Activated CD4-positive, CD25-positive, alpha-beta regulatory T cell treated with anti-CD3 and anti-CD28 coated beads, Interleukin-2, amount 50 U/mL, for 72 hours (primary cell): ENCODE results near the gene TMEM260.
"Not testable (repeated sequence)": the region's sequence is repeated elsewhere in the genome, so short reads cannot be mapped to it uniquely, and the experiment has no call there.

Experiments
- DNase-seq: peaks from one replicate; pipeline ENCODE4 v3.0.0; 2021

The TMEM260 gene

DNA sequence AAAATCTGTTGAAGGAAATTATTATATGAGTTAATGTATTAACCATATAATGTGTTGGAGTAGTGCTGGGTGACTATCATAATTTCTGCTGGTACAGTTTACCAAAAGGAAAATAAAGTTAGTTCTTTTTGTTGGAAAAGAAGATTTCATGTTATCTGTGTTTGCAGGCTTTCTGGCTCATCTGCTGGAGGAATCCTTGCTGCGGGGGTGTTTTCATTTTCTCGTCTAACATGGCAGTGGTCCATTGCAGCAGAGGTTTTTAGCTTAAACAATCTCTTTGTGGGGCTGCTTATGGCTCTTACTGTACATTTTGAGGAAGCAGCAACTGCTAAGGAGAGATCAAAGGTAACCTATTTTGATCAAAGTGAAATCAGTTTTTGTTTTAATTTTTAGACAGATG lies 24.1 kb downstream of the TMEM260 start:
- no peak for DNase-seq

DNA sequence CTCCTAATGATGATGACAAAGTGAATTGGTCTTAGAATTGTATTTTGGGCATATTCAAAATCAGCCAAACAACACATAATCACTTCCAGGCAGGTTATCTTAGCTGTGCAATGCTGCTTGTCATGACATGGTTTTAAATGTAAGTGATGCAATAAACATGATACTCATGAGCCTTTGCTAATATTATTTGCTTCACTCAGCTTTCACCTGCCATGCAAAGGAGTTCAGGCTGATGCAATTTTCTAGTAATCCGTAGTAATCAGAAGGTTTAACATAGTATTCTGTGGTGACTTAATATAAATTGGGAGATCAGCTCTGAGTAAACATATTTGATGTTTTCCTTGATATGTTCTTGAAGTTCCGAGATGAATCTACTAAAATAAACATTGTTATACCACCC lies 29.1 kb downstream of the TMEM260 start:
- no peak for DNase-seq

- not testable (repeated sequence) for DNase-seq
These were observed 32.1 kb downstream of the TMEM260 start for GRCh38 chr14:56611663-56612062.

- no peak for DNase-seq
These were observed 37.5 kb downstream of the TMEM260 start for GRCh38 chr14:56617084-56617483.

DNA sequence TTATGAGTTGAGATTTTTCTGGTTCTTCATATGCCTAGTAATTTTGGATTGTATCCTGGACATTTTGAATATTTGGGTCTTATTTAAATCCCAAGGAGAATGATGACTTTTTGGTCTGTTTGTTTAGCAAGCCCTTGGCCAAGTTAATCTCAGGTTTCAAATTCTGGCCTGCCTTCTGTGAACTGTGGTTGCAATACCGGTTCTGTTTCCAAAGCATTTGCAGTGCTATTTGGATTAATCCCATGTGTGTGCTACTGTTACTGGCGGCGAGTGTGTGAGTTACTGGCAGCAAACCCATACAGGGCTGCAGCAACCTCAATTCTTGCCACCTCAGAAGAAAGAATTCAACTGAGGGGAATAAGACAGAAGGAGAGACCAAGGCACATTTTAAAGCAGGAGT lies 51.1 kb downstream of the TMEM260 start:
- no peak for DNase-seq

- no peak for DNase-seq
These were observed 52.6 kb downstream of the TMEM260 start for GRCh38 chr14:56632195-56632594.

GRCh38 chr14:56633544-56633943 lies 53.9 kb downstream of the TMEM260 start:
- no peak for DNase-seq

DNA sequence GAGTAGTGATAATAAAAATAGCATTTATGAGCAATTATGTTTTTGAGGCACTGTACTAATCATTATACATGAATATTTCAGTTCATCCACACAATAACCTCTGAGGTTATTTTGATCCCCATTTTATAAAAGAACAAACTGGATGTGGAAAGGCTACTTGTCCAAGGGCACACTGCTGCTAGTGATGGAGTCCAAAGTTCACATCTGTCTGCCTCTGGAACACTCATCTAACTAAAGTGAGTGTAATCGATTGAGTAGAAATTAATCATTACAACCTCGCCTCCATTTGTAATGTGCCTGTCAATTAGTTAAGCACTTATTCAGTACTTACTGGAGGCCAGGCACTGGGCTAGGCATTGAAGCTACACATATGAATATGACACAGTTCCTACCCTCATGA lies 55.4 kb downstream of the TMEM260 start:
- DNase-seq = no peak

GRCh38 chr14:56647493-56647892 lies 67.9 kb downstream of the TMEM260 start:
- DNase-seq = no peak

DNA sequence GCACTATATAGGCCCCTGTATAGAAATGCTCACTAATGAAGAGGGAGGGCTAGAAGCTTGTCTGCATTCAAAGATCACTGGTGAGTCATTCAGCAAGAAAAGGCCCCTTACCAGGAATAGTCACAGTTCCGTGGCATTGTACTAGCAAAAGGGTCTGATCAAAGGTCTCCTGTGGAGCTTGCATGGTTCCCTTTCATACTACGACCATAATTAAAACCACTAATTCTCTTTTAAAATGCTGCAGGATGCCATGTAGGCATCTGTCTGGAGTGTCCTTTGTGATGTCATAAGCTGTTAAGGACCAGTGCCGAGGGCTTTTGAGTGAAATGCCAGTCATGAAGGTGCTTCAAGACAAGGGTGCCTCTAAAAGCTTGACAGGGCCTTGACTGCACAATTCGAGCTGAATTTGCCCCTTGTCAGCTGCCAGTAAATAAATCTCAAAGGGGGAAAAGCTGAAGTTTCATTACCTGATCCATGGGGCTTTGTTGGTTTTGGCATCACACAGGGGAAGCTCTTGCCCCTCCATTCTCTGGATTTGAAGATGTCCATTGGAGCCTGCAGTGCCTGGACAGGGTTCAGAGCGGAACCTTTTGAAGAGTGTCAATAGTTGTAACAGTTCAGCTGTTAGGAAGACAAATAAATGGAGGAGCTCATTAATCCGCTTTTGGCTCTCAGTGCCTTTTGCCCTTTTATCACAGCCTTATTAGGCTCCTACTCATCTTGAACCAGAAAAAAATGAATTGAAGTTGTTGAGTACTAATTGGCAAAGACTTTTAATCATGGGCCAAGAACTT lies 69.1 kb downstream of the TMEM260 start:
- DNase-seq = no peak

GRCh38 chr14:56649382-56649781 lies 69.8 kb downstream of the TMEM260 start:
- no peak for DNase-seq

DNA sequence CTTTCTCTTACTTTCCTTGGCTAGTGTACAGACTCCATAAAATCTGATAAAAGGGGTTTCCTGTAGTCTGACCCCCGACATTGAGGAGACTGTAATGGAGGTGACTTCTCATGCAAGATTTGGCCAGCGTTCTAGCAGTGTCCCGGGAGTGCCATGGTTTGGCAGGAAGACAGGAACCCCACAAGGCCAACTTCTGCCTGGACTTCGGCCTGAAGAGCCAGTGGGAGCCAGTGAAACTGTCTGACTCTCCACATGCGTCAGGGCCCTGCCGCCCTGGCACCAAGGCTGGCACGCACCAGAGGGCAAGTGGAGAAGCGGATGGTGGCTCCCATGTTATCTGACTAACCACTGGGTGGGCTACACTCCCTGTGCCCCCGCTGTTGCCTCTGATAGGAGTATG lies 70.5 kb downstream of the TMEM260 start:
- no peak for DNase-seq

DNA sequence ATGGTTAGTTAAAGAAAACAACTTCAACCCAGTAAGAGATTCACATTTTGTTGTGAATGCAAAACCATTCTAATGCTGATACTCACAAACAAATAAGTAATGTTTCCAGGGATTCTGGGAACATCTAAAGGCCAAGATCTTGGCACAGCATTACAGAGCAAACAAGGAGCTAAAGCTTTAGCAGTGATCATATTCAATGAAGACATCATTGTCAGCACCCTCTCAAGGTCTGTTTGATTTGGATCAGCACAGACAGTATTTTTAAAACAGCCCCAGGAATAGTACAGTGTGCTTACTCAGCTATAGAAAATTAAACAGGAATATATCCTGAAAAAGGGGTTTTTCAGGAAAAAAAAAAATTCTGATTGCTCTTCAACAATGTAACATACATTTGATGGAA lies 71.4 kb downstream of the TMEM260 start:
- DNase-seq = no peak

GRCh38 chr14:56657604-56658003 lies 78.0 kb downstream of the TMEM260 start:
- DNase-seq = no peak

DNA sequence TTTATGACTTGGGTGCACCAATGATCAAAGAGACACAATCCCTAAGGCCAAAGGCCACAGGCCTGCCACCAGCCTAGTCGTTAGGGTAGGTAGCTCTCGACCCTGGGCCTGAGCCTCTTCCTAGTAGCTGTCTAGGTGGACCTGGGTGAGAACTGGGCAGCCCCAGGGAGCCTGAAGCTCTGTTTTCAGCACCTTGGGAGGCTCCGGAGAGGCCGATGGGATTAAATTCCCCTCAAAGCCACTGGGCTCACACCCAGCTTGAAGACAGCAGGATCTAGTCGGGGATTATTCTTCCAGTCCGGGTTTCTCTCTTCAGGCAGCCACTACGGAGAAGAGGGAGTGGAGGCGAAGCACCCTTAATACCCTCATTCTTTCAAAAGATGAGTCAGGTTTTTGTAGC lies 79.8 kb downstream of the TMEM260 start:
- no peak for DNase-seq

GRCh38 chr14:56659964-56660551 lies 80.5 kb downstream of the TMEM260 start:
- no peak for DNase-seq

GRCh38 chr14:56660677-56661389 lies 81.2 kb downstream of the TMEM260 start:
- DNase-seq = no peak

DNA sequence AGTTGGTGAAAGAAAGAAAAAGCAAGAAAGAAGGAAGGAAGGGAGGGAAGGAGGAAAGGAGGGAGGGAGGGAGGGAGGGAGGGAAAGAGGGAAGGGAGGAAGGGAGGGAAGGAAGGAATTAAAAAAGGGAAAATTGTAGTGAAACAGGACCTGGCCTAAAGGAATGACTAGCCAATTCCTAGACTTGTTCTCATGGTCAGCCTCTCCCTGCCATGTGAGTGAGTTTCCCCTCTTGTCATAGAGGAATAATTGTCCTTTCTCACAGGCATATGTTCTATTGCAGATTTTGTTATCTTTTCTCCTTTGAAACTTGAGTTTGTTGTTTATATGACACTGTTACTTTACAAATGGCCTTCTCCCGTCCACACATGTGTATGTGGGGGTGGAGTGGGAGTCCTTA lies 81.9 kb downstream of the TMEM260 start:
- DNase-seq = no peak

- no peak for DNase-seq
These were observed 85.3 kb downstream of the TMEM260 start for GRCh38 chr14:56664811-56665421.

GRCh38 chr14:56666294-56666693 lies 86.7 kb downstream of the TMEM260 start:
- DNase-seq = no peak

DNA sequence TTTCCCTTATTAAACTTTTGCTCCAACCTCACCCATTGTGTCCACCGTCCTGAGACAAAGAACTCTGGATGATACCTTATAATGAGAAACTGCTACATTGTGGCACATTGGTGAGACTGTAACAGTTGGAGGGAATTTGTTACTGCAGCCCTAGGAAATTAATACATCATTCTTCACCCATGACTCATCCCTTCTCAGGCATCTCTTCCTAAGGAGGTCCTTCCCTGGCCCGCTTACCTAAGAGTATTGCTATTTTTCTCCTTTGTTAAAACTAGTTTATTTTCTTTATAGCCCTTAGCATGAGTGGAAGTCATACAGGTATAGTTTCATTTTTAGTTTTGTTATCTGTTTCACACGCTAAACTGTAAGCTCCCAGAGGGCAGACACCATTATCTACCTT lies 87.1 kb downstream of the TMEM260 start:
- no peak for DNase-seq

DNA sequence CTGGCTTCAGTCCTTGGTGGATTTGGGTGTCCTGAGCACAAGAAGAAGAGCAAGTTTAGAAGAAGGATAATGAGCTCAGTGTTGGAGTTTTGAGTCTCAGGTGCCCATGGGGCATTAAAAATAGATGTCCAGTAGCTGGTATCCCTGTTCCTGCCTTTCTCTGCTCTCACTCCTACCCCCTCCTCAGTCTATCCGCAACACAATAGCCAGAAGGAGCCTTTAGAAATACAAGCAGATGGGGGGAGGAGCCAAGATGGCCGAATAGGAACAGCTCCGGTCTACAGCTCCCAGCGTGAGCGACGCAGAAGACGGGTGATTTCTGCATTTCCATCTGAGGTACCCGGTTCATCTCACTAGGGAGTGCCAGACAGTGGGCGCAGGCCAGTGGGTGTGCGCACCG lies 87.7 kb downstream of the TMEM260 start:
- DNase-seq = not testable (repeated sequence)

DNA sequence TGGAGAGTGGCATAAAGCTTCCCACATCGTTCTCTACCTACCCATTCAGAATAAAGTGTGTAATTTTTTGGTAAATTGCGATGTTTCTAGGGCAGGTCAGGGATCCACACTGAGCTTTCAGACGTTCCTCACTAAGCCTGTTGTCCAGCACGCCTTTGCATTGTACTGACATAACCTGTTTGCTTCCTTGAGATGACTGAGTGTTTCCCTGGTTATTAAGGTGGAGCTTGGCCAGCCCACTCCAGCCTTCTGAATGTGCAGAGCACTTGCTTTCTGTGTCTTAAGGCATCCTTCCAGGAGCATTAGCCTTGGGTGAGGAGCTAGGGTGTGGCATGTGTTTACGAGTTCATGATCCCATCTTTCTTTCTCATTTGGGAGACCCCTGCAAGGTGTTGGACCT lies 96.4 kb downstream of the TMEM260 start:
- DNase-seq = no peak

GRCh38 chr14:56678838-56679237 lies 99.2 kb downstream of the TMEM260 start:
- no peak for DNase-seq
